GM13976 (cell line): ENCODE results near the gene NRG3.

Experiments
- DNase-seq: peaks from one replicate; pipeline ENCODE4 v3.0.0; 2012; ENCODE audit warnings: low spot score
- CTCF ChIP-seq: IDR thresholded peaks from 2 replicates; pipeline ENCODE4 v1.5.1; 2012; ENCODE audit warnings: borderline replicate concordance, mild to moderate bottlenecking; ENCODE audit not compliant: insufficient read depth; ENCODE audit errors: extremely low read depth, missing control alignments, control extremely low read depth
- in situ Hi-C: fragments of 300-500 bp; cut with MboI; formaldehyde crosslinking; loops from one replicate; pipeline ENCODE4 v1.12.0; 2022; ENCODE audit warnings: low sequenced_read_pairs, mixed read lengths, inconsistent platforms; ENCODE audit not compliant: unreplicated experiment

The NRG3 gene

GRCh38 chr10:82464191-82464818, 589.3 kb downstream of the NRG3 start:
- no peak for DNase-seq
- no peak for TF ChIP-seq CTCF
- in situ Hi-C loops: no loop called here

GRCh38 chr10:82464966-82465365, 590.0 kb downstream of the NRG3 start:
- no peak for TF ChIP-seq CTCF

GRCh38 chr10:82468453-82468852, 593.5 kb downstream of the NRG3 start:
- in situ Hi-C loops: no loop called here

More at GRCh38 chr10:82464966-82465365, 590.0 kb downstream of the NRG3 start:
- DNase-seq: no peak
- in situ Hi-C loops: no loop called here

GRCh38 chr10:82472406-82473335, 597.7 kb downstream of the NRG3 start:
- no peak for DNase-seq
- in situ Hi-C loops: no loop called here
- TF ChIP-seq CTCF: no peak

More at GRCh38 chr10:82468453-82468852, 593.5 kb downstream of the NRG3 start:
- DNase-seq: no peak
- no peak for TF ChIP-seq CTCF

GRCh38 chr10:82477776-82478175, 602.8 kb downstream of the NRG3 start:
- in situ Hi-C loops: no loop called here
- no peak for DNase-seq
- TF ChIP-seq CTCF: no peak

GRCh38 chr10:82492647-82493046, 617.7 kb downstream of the NRG3 start:
- in situ Hi-C loops: no loop called here
- no peak for DNase-seq
- TF ChIP-seq CTCF: no peak
